Measurements from ENCODE around the gene TPP1.

DNA sequence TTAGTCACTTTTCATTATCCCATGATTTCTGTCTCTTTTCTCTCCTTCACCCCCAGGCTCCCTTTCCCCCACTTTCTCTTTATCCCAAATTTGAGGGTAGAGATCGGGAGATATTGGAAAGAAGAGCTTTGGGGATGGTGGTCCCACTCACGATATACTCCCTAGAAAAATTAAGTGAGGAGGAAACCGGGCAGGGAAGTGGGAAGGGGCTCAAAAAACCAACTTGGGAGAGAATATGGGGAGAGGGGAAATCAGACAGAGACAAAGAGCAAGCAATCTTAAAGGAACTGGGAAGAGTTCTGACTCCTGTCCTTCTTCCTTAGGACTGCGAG, 37.3 kb upstream of the TPP1 start:
- TF ChIP-seq, protein P1, sequence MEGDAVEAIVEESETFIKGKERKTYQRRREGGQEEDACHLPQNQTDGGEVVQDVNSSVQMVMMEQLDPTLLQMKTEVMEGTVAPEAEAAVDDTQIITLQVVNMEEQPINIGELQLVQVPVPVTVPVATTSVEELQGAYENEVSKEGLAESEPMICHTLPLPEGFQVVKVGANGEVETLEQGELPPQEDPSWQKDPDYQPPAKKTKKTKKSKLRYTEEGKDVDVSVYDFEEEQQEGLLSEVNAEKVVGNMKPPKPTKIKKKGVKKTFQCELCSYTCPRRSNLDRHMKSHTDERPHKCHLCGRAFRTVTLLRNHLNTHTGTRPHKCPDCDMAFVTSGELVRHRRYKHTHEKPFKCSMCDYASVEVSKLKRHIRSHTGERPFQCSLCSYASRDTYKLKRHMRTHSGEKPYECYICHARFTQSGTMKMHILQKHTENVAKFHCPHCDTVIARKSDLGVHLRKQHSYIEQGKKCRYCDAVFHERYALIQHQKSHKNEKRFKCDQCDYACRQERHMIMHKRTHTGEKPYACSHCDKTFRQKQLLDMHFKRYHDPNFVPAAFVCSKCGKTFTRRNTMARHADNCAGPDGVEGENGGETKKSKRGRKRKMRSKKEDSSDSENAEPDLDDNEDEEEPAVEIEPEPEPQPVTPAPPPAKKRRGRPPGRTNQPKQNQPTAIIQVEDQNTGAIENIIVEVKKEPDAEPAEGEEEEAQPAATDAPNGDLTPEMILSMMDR (IDR thresholded peaks at IDR 0.05) = no peak
- TF ChIP-seq POLR2A (IDR thresholded peaks at IDR 0.05) = no peak
